ENCODE measurements around the gene PNMA3. TPM values are rescaled to one million over a fixed set of nuclear protein-coding genes. Genes with fewer than 3 reads are reported as not detected.

Gene PNMA3
- total and polyA plus RNA-seq, 12 donors: 0.04 to 4.5 (median 2.1) TPM

DNA sequence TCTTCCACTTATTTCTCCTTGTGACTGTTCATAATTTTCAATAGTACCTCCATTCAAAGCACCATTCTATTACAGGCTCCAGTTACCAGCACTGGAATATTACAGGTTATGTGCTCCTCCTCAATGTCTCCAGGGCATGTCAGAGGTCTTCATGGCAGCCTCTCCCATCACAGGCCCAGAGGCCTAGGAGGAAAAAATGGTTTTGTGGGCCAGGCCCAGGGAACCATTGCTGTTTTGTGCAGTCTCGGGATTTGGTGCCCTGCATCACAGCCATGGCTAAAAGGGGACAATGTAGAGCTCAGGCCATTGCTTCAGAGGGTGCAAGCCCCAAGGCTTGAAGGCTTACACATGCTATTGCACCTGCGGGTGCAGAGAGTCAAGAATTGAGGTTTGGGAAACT, 7.2 kb upstream of the PNMA3 start:
- Histone ChIP-seq H3K9me3 (peaks cover 0 to 15% (median 0%) of the 10 kb centered on the region in 11 donors), H3K27me3 (peaks cover 0 to 23% (median 0%) of the 10 kb centered on the region in 7 donors), H3K27ac (no peak overlapping the region), H3K4me3 (no peak overlapping the region), H3K4me1 (no peaks in the 10 kb centered on the region), H3K36me3 (no peaks in the 10 kb centered on the region)
- intact Hi-C loops (cut with DNase I): no loop called here
- no peak for DNase-seq
- TF ChIP-seq, protein P1, sequence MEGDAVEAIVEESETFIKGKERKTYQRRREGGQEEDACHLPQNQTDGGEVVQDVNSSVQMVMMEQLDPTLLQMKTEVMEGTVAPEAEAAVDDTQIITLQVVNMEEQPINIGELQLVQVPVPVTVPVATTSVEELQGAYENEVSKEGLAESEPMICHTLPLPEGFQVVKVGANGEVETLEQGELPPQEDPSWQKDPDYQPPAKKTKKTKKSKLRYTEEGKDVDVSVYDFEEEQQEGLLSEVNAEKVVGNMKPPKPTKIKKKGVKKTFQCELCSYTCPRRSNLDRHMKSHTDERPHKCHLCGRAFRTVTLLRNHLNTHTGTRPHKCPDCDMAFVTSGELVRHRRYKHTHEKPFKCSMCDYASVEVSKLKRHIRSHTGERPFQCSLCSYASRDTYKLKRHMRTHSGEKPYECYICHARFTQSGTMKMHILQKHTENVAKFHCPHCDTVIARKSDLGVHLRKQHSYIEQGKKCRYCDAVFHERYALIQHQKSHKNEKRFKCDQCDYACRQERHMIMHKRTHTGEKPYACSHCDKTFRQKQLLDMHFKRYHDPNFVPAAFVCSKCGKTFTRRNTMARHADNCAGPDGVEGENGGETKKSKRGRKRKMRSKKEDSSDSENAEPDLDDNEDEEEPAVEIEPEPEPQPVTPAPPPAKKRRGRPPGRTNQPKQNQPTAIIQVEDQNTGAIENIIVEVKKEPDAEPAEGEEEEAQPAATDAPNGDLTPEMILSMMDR (IDR thresholded peaks at IDR 0.05): no peak
- WGBS, 2 donors: 87 to 94% methylated on average over 2 of the region's 2 CpGs
- no peak for ATAC-seq

DNA sequence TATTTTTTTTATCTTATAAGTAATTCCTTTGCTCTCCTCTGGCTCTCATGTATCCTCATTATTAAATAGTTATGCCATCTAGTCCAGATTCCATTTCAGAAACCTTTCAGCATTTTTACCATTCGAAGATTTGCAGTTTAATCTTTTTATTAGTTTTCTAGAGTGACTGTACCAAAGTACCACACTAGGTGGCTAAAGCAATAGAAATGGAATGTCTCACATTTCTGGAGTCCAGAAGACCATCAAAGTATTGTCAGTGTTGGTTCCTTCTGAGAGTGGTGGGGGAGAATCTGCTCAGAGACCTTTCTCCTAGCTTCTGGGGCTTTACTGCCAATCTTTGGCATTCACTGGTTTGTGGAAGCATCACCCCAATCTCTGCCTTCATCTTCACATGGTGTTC, 3.7 kb upstream of the PNMA3 start:
- peaks cover 0 to 39% (median 0%) of the 10 kb centered on the region in 7 donors for H3K27me3 ChIP-seq
- WGBS, 2 donors: 76 to 87% methylated on average over 1 of the region's 1 CpG
- peaks cover 0 to 5% (median 0%) of the 10 kb centered on the region in 9 donors for H3K4me1 ChIP-seq
- H3K27ac ChIP-seq: no peak overlapping the region
- H3K36me3 ChIP-seq: no peaks in the 10 kb centered on the region
- H3K9me3 ChIP-seq: peaks cover 0 to 15% (median 0%) of the 10 kb centered on the region in 11 donors
- no peak overlapping the region for H3K4me3 ChIP-seq
- TF ChIP-seq, protein P1 (IDR thresholded peaks at IDR 0.05): no peak
- DNase-seq: no peak
- intact Hi-C loops (cut with DNase I): no loop called here
- ATAC-seq: no peak

DNA sequence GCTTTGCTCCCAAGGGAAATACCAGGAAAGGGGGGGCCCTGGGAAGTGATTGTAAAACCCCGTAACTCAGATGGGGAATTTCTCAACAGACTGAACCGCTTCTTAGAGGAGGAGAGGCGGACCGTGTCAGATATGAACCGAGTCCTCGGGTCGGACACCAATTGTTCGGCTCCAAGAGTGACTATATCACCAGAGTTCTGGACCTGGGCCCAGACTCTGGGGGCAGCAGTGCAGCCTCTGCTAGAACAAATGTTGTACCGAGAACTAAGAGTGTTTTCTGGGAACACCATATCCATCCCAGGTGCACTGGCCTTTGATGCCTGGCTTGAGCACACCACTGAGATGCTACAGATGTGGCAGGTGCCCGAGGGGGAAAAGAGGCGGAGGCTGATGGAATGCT, 1.0 kb downstream of the PNMA3 start:
- Histone ChIP-seq H3K4me3 (no peak overlapping the region), H3K27me3 (peaks cover 0 to 47% (median 0%) of the 10 kb centered on the region in 7 donors), H3K9me3 (no peaks in the 10 kb centered on the region), H3K36me3 (no peaks in the 10 kb centered on the region), H3K4me1 (peaks cover 0 to 18% (median 0%) of the 10 kb centered on the region in 9 donors), H3K27ac (no peak overlapping the region)
- intact Hi-C loops (cut with DNase I): no loop called here
- WGBS, 2 donors: 31% methylated on average over 11 of the region's 11 CpGs
- TF ChIP-seq, protein P1 (IDR thresholded peaks at IDR 0.05): no peak
- ATAC-seq (no peak), DNase-seq (no peak)

DNA sequence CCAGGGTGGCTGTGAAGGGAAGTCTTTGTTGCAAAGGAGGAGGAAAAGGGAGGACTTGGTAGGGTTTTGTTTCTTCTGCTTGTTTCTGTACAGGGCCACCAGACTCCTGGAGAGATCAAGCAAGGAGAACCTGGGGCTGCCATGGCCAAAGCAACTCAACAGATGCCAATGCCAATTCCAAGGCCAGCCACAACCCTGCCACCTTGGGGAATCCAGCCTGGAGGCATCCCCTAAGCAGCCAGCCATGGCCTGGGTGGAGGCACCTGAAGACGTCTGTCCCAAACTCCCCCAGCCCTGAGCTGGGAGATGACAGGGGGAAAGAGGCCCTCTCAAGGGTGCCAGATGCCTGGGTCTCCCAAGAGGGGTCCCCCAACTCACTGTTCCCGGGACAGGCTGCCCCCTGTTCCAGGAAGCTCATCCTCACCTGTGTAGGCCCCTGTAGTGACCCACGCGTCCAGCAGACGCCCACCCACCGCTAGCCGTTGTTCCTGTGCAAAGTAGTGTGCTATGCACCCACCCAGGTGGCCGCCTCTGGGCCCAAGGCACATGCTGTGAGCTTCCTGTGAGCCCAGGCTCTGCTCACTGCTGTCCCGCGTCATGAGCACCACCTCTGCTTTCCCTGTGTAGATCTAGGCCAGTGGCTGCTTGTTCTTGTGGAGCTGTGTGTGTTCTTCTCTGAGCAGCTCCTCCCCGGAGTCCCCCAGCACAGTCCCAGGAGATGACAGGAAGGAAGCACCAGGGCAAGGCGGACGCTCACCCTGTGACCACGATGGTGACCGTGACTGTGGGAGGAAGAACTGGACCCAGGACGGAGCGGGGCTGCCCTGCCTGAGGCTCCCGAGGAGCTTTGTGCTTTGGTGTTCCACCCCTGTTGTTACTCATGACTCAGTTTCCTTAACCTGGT, 3.2 kb downstream of the PNMA3 start:
- Histone ChIP-seq H3K27me3 (peaks cover 0 to 30% (median 0%) of the 10 kb centered on the region in 7 donors), H3K27ac (no peak overlapping the region), H3K36me3 (no peaks in the 10 kb centered on the region), H3K4me3 (no peak overlapping the region), H3K9me3 (no peaks in the 10 kb centered on the region), H3K4me1 (peaks cover 0 to 18% (median 0%) of the 10 kb centered on the region in 9 donors)
- ATAC-seq (peak in 1 of 8 donors; percentile 22), DNase-seq (no peak)
- intact Hi-C loops (cut with DNase I): no loop called here
- TF ChIP-seq, protein P1 (IDR thresholded peaks at IDR 0.05): no peak
- 80 to 94% methylated on average over 15 to 18 of the region's 18 CpGs for WGBS, 2 donors
